Kidney glomerular epithelial cell (primary cell): ENCODE measurements around the gene PLCD1.
"Not testable (repeated sequence)": the region's sequence is repeated elsewhere in the genome, so short reads cannot be mapped to it uniquely, and the experiment has no call there.

Experiments used
- DNase-seq: peaks from one replicate; lab custom pipeline; 2025; lab: John Stamatoyannopoulos, UW

PLCD1 gene

DNA sequence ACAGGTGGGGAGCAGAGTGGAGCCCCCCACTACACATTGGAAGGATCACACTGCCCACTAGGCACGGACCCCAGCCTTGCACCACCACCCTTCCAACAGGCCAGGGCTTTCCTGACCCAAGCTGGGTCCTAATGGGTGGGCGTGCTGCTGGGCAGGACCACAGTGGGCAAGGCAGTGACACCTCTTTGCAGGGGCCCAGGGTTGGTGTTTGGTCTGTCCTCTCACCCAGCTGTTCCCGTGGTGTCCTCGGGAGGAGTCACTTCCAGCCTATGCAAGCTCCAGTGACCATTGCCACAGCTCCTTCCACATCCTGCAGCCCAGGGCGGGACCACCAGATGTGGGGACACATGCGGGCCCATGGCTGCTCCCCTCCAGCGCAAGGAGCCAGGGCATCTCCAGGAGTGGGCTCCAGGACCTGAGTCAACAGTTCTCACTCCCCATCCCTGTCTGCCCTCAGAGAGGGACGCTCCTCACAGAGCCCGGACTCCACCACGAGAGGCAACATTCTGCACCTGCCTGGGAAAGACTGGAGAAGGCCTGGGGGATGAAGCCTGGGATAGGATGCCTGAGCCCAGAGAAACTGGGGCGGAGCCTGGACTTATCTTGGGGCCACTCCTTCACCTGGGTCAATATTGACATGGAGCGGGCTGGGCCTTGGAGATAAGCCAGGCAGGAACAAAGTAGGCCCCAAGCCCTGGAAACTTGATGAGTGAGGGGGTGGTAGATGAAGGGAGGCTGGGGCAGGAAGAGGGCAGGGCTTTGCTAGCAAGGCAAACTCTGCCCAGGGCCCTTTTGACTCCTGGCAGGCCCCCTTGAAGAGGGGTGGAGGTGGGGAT, 42.7 kb downstream of the PLCD1 start:
- DNase-seq: no peak

DNA sequence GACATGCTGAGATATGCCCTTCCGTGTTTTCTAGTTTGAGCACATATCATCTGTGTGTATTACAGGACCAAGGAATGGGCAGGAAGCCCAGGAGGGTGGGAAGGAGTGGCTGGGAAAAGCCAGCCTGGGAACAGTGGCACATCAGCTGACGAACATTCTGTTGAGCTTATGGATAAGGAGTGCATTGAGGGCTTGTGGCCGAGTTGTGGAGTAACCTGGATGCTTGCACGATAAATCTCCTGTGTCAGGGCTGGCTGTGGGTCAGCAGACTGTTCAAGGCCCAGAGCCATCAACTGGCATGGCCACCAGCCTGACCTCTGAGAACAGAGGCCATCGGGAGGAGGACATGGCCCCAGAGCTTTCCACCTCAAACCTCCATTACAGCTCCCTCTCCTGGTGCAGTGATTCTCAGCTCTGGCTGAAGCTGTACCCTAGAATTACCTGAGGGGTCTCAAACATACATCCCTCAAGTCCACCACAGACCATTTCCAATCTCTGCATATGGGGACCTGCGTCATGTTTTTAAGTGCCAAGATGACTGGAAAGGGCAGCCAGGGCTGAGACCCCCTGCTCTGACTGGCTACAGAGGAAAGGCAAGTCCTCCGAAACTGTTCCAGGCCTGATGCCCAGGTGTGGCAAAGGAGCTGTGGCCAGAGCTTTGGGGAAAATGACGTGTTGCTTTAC, 43.7 kb downstream of the PLCD1 start:
- no peak for DNase-seq

DNA sequence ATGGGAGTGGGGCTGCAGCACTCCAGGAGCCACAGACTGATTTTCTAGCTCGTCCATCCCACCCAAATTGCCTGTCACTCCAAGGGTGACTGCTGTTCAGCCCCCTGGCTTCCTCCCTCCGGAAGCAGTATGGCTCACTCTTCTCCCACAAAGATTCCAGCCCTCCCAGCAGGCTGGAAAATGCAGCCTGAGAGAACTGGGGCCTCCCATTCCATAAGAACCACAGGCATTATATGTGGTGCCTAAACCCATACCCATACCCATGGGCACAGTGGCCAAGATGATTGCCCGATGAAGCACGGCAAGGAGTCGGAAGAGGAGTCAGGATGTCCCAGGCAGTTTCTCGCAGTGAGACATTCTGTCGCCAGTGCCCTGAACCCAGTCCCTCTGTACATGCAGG, 44.8 kb downstream of the PLCD1 start:
- no peak for DNase-seq

DNA sequence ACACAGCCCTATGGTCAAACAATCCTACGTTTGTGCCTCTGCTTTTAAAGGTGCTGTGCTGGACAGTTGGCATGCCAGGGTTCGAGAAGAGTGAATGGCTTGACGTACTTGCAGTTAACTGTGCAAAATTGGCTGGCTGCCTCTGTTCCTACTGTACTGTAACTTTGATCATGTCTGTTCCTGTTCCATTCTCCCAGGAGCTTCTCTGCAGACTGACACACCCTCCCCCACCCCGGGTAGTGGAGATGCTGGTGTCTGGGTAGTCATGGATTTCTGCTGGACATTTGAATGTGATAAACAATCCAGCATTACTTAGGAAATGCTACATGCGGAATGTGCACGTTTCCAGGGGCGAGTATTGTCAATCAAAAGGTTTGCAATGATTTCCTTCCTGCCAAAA, 45.4 kb downstream of the PLCD1 start:
- DNase-seq: no peak

DNA sequence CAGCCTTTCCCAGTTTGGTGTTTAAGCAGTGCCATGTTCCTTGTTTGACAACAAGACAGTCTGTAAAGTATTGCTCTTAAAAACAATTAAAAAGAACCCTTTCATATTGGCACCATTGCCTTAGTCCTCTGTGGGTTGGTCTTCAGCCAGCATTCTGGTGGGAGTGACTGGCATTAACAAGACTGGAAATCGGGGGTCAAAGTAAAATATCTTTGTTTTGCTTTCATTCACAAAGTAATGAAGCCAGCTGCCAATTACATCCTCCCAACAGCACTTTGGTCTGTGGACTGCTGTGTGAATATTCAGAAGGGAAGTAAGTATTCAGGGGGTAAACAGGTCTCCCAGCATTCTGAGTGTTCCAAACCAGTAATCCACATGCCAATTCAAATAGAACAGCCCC, 47.1 kb downstream of the PLCD1 start:
- DNase-seq: no peak

DNA sequence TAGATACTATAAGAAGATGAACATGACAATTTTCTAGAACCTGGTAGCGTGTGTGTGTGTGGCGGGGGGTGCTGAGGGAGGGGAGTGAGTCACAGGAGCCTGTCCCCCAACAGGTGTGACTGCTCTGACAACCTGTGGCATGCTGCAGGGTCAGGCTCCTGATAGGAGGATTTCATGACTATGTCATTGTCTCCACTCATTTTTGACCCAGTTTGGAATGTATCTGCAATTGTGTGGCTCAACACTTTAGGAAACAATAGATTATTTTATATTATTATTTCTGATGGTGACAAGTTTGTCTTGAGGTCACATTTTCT, 48.1 kb downstream of the PLCD1 start:
- DNase-seq: no peak

DNA sequence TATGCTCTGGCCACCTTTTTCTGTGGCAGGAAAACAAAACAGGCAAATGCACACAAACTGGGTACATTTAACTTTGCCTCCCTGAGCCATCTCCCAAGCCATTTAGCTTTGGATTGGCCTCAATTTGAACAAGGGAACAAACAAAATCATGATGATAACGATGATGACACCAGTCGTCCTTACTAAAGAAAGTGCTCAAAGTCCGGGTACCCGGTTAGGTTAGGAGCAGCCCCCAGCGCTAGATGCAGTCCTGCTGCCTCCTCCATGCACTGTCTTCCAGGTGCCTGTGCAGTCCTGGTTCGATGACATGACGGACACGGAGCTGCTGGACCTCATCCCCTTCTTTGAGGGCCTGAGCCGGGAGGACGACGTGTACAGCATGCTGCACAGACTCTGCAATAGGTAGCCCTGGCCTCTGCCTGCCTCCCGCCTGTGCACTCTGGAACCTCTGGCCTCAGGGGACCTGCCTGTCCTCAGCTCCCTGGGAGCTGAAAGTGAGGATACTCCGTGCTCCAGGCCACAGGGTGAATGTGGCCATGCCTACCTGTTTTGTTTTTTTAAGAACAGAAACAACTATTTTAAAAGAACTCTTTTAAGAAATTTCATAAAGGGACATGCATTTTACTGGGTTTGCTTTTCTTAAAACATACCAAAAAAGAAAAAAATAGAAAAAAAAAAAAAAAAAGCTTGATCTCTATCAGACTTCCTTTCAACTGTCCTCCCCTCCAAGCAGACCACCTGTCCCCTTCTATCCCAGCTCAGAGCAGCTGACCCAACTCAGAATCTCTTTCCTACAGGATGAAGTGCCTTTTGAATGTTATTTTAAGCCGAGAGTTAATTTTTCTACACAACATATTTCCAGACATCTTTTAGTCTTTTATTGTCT, 48.7 kb downstream of the PLCD1 start:
- DNase-seq: no peak

DNA sequence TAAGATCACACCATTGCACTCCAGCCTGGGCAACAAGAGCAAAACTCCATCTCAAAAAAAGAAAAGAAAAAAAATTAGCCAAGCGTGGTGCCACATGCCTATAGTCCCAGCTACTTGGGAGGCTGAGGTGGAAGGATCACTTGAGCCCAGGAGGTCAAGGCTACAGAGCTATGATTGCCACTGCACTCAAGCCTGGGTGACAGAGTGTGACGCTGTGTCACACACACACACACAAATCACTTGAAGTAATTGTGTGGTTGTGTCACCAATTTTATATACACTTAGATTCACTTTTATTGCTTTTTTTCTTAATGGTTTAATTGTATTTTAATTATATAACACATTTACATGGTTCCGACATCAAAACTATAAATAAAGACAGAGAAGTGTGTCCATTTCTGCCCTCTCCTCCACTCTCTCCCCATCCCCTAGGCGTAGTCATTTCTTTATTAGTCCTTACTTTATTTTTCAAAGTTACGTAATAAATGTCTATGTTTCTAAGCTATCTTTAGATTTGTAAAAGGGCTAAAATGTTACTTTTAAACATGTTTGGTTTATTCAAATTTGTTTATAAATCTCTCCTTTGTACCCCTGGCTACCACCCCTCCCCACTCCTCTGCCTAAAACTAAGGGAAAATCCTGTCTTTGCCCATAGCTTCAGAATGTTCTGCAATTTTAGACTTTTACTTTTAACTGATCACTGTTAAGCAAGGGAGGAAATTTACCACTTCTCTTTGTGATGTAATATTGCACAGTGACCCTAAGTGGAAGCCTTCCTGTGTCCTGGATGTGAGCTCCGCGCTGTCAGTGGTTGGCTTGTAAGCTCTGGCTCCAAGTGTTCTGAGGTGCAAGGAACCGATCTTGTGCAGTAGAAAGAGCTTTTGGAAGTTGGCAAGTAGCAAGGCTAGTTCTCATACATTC, 49.6 kb downstream of the PLCD1 start:
- DNase-seq: no peak

DNA sequence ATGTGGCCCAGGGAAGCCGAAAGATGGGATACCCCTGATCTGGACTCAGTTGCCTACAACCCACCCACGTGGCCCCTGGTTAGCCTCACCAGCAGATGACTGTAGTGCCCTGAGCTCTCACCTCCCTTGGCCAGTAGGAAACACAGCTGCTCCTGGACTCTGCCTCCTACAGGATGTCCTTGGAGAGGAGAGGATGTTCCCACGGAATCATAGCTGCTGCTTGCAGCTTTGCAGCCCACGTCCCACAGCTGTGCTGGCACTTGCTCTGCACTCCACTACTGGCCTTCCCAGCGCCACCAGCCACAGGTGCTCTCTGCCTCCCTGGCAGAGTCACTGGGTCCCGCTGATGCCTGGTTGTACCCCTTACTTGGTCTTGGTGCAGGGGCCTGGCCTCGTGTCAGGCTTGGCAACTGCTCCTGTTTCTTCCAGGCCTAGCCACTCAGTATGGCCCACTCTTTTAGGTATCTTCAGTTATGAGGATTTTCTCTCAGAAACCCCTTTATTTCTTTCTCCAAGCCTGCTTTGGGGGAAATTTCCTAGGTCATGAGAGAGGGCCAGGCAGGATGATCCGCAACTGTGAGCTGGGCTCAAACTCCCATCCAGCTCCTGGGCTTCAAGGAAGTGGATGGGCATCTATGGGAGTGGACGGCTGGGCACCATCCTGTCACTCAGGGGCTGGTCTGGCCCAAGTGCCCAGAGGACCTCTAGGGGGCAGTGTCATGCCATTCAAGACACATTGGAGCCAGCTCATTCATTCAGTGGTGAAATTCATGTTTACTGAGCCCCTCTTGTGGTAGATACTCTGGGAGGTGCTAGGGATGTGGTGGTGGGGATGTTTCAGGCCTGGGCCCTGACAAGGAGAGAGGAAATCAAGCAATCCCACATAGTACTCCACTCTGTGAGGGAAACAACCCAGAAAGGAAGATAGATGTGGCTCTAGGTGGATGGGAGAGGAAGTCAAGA, 55.0 kb downstream of the PLCD1 start:
- DNase-seq: peak; percentile 34

DNA sequence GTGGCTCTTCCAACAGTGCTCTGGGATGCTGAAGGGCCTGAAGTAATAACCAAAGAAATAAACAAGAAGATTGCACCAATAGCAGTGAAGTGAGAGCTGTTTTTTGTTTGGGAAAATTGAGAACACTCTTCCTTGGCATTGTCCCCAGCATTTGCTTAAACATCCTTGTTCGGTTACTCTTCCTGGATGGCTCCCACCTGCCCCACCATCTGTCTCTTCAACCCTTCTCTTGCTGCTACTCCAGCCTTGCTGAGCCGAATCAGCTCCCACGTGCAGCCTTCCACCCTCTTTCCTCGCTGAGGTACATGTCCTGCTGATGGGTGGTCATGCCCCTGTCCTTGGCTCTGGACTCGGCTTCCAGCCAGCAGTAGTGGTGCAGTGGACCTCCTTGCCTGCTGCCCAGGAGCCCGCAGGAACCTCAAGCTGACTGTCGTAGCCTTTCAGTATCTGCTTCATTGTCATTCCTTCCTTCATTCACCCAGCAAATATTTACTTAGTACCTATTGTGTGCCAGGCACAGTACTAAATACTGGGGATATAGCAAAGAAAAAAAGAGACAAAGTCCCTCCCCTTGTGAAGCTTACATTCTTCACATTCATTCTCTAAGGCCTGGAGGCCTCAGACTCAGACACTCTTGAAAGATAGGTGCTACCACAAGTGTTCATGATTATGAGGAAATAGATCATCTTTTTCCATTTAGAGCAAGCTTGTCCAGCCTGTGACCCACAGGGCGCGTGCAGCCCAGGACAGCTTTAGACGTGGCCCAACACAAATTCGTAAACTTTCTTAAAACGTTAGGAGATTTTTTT, 56.0 kb downstream of the PLCD1 start:
- no peak for DNase-seq

DNA sequence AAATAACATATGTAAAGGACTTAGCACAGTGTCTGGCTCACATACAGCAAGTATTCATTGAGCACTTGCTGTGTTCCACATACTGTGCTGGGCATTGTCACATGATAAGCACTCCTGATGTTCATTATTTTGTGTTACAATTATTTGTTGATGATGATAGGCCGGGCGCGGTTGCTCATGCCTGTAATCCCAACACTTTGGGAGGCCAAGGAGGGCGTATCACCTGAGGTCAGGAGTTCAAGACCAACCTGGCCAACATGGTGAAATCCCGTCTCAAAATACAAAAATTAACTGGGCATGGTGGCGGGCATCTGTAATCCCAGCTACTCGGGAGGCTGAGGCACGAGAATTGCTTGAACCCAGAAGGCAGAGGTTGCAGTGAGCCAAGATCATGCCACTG, 57.4 kb downstream of the PLCD1 start:
- DNase-seq: not testable (repeated sequence)

DNA sequence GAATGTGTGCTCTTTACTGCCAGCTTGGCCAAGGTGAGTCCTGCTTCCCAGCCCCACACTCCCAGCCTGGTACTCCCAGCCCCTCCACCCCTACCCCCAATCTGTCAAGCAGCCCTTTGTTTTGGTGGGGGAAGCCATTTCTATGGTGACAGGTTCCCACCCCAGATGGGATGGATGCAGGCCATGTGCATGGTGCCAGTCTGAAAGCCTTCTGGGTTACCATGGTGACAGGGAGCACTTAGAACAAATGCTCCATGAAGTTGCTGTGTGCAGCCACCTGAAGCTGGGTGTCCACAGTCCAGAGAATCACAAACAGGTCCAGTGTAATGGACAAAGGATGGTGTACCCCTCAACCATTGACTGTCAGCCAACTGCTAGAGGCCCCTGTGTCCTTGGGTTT, 58.0 kb downstream of the PLCD1 start:
- no peak for DNase-seq

DNA sequence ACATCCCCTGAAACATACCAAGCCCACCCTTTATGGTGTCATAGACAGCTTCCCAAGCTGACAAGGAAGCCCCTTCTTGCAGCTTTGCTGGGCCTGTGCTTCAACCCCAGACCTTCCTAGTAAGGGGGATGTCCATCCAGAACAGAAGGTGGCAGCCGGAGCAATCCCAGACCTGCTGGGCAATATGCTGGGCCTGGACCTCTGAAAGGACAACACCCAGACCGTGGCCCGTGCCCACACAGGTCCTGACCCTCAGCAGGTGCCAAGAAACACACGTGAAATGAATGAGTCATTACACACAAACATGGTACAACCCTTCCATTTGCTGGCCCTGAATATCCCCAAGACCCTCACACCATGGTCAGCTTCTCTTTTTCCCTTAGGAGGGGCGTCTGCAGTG, 58.6 kb downstream of the PLCD1 start:
- DNase-seq: no peak

DNA sequence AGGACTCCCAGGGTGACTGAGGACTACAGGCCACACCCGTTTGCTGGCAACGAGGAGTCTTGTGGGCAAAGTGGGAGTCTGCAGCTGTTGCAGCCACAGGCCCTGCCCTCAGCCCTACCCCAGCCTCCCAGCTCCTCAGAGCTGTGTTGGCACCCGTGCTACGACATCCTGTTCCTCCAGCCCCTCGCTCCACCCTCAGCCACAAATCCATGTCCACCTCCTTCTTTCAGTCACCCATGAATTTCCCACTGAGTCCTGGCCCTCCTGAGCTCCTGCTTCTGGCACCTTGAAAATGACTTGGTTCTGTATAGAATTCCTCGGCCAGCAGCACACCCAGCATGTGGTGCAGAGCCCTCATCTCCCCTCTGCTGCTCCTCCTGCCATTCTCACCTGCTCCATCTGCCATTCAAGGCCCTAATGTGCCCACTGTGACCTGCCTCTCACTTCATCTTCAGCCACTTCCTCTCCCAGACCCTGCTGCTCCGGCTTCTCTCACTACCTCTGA, 59.8 kb downstream of the PLCD1 start:
- no peak for DNase-seq

DNA sequence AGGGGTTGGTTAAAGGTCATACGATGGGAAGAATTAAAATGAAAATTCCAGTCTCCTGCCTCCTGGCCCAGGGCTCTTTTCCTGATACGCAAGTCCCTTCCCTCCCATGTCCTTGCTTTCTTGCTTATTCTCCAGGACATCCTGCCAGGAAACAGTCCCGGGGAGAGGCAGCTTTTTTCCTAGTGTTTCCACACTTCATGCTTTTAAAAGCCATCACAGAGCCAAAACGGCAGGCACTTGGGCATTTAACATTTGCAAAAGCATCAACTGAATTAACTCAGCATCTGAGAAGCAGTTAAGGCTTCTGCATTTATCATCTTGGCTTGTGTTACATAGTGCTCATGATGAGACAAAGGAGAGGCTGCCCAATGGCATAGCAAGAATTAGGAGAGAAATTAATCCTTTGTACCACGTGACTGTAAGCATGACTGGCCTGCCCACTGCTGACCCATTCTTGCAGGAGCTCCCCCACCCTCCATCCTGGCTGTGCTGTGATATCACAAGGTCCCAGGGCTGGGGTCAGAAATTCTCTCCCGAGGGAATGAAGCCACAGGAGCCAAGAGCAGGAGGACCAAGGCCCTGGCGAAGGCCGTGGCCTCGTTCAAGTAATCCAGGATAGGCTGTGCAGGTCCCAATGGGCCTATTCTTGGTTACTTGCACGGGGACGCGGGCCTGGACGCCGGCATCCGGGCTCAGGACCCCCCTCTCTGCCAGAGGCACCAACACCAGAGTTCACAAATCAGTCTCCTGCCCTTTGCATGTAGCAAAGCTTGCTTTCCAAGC, 60.4 kb downstream of the PLCD1 start:
- no peak for DNase-seq

DNA sequence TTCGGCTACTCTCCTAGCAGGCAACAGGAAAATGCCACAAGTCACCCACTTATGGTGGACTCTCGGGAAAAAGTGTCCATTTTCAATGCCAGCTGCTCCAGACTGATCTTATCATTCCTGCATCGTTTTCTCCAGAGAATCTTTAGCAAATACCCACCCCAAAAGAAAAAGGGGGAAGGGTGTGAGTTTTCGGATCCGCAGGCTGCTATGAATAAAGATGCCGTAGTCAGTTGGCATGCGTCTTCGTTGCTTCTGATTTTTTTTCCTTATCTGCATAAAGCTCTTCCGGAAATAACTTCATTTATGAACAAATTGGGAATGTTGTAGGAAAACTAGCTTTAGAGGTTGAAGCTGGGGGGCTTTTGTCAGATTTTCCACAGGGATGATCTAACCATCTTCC, 61.2 kb downstream of the PLCD1 start:
- DNase-seq: no peak

DNA sequence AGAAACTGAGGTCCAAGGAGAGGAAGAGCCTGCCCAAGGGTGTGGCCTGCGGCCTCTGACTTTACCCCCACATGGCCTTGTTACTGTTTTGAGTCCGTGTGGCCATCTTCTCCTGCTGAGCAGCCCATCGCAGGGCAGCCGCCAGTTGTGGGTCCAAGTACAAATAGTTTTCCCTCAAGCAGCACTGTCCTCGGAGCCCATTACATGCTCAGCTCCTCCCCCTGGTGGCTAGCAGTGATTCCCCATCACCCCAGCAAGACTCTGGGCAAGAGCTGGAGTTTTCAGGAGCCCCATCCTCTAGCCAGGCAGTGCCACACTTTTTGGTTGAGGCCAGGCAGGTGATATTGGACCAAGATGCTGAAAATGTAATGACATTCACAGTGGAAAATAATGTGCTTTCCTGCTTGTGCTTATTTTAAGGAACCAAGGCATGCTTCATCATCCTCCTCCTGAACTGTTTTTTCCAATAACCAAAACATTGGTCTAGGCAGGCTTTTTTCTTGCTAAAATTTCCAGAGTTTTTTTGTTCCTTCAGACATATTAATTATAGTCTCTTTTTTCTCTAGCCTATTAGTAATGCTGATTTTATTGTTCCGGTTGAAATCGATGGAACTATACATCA, 62.1 kb downstream of the PLCD1 start:
- DNase-seq: peak; percentile 46

DNA sequence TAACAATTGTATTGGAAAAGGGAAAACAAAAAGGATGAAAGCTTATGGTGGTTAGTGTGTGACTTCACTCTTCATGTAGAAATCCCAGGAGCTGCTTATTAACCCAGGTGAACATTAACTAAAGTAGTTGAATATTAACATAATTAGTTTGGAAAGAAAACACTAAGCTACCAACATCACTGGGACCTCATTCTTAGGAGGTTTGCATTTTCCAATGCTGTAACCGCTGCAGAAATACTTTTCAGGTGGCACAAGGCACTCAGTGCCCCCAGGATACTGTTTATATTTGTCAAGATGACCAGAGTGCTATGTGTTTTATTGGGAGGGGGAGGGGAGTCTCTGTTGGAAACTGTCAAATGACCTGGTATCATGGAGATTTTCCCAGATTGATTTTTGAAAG, 64.7 kb downstream of the PLCD1 start:
- DNase-seq: peak; percentile 95
